Cerebellar nuclear complex (tissue), 1 donor: Measurements from ENCODE around the gene FMN1.
"Not testable (repeated sequence)": the region's sequence is repeated elsewhere in the genome, so short reads cannot be mapped to it uniquely, and the experiment has no call there.

Experiments used
- DNase-seq, 2 experiments: peaks; one replicate each; lab custom pipeline; 2025; lab: John Stamatoyannopoulos, UW

Gene FMN1

DNA sequence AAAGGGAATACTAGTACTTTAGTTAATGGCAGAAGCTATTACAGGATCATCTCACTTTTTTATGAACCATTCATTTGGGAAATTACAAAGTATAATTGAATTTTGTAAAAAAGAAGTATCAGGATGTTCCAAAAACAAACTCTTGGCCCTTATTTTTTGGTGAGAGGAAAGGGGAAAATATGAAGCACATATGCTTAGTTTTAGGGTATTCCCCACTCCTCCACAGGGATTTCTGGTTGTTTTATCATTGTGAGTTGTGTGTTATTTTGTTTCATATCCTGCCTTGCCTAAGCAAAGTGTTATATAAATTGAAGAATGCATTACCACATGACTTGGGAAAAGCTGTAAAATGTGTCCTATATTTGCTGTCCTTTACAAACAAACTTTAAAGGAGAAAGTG lies 227.0 kb downstream of the FMN1 start:
- no peak for DNase-seq

- no peak for DNase-seq
Measured at GRCh38 chr15:32966512-32966911, 228.0 kb downstream of the FMN1 start.

- no peak for DNase-seq
Measured at GRCh38 chr15:32965897-32966296, 228.6 kb downstream of the FMN1 start.

GRCh38 chr15:32959077-32959476 lies 235.4 kb downstream of the FMN1 start:
- DNase-seq = no peak

DNA sequence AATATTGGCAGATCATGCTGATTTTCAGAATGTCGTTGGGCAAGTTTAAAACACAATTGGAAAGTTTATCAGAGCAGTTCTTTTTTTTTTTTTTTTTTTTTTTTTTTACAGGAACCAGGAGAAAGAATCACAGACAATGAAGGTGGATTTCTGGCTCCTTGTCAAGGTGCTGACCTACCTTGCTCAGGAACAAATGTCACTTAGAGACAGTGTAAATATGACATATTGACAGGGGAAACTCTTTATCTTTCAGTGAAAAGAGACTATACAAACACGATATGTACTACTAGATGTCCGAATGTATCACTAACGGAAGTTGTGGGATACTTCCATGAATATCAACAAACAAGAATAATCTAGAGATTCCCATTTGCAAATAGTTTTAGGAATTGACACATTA lies 237.3 kb downstream of the FMN1 start:
- no peak for DNase-seq

DNA sequence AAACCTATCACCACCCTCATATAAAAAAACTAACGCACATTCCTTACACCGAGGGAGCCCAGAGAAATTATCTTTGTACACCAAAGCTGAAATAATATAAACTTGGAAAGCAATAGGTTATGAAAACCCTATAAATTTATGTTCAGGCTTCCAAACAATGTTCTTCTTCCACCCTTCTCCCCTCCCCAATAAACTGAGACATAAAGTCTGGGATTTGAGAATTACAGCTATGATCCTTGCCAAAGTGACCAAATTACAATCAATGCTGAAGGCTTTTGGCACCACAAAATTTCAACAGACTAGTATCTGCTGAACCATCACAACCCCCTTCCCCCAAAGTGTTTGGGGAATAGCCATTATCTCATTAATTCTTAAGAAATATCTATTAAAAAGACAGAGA lies 237.8 kb downstream of the FMN1 start:
- DNase-seq = no peak

DNA sequence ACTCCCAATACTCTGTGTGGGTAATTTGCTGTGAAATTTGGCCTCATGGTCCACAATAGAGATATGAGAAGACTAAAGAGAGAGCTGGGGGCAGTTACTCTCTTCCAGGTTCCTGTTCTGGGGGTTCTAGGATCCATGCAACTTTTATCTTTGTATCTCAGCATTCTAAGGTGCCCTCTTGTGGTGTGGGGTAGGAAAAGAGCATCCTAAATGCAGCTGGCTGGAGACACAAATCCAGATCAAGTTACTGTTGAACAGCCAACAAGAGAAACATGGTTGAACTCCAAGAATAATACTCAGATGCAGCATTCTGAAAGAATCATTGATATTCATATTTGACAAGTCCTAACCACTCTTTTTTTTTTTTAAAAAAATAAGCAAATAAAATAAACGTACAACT lies 238.5 kb downstream of the FMN1 start:
- no peak for DNase-seq

DNA sequence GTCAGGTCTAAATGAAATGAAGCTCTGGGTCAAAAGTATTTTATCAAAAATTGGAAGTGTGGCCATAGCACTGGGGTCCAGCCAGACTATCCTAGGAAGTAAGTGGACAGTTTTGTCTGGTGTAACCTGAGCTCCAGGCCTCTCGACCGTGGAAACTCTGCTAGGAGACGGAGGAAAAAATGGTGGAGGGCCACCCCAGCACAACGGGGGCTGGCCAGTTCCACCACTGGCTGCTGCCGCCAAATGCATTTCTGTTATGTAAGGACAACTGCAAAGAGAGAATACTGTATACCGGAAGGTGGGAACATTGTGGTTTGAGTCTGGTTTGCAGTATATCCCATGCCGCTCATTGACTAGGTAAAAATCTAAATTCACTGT lies 241.0 kb downstream of the FMN1 start:
- no peak for DNase-seq

DNA sequence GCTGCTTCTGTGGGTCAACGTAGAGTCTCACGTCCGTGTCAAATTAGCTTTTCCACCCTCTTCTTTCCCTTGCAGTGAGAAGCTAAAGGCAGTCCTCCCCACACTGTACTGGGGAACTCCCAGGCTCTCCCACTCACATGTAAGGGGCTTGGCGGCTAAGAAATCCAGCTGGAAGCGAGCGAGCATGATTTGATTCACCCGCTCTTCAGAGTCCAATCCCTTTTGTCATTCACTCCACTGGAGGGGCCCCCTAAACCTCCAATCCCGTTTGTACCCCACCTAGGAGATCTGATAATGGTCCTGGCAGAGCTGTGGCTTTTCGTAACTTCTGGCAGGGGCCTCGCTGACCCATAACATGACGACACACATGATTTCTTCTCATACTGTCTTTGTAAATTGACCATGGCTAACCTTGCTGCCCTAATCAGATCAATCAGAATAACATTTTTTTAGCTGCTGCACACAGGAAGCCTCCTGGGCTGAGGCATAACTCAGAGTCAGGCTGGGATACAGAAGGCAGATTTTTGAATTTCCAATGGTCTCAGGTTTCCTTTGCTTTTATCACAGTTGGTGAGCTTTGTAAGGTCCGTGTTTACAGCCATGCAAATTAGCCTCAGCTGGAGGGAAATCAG lies 241.5 kb downstream of the FMN1 start:
- no peak for DNase-seq

DNA sequence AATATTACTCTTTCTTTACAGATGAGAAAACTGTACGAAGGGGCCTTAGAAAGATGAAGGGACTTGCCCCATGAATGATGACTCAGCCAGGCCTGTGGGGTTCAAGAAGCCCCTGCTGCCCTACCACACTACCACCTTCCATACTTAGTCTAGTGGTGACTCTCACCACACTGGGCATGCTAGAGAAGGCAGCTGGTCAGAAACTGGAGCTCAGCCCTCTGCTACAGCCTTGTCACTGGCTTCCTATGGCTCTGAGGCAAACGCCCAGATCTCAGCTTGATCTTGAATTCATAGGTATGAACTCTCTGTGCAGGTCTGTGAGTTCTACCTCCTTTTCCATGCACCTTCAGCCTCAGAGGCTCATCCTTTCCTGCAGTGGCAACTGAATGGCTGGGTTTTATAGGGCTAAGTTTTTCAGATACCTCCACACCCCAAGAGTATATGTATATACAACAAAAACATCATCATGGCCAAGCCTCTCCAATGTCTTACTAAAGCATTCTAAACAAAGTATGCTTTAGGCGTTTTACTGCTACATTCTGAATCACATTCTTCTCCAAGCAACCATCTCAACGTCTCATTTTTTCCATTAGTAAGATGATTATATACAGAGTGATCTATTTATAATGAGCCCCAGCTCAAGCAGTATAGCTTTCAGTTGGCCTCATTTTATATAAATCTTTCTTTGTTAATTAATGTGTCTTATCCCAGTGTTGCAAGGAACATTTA lies 242.6 kb downstream of the FMN1 start:
- DNase-seq = no peak

GRCh38 chr15:32950051-32950450 lies 244.5 kb downstream of the FMN1 start:
- not testable (repeated sequence) for DNase-seq

- no peak for DNase-seq
Measured at GRCh38 chr15:32946210-32946609, 248.3 kb downstream of the FMN1 start.

GRCh38 chr15:32944431-32944830 lies 250.1 kb downstream of the FMN1 start:
- no peak for DNase-seq

GRCh38 chr15:32943711-32944110 lies 250.8 kb downstream of the FMN1 start:
- no peak for DNase-seq

DNA sequence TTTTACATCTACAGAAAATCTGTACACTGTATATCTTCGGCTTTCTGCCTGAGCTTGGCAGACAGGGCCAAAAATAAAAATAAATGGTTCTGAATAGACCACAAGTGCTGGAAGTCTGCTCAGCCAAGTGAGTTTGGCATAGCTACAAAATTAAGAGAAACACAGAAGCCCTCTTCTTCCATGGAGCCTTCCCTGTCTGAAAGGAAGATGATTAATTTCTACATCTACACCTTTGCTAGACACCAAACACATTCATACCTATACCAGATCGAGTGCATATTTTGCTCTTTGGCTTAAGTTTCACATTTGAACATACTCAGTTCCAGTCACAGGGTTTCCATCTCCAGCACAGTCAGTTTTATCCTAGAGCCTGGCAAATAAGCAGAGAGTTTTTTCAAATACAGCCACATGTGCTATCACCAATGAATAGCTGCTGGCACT lies 252.1 kb downstream of the FMN1 start:
- no peak for DNase-seq

- DNase-seq = no peak
Measured at GRCh38 chr15:32941823-32942222, 252.7 kb downstream of the FMN1 start.

DNA sequence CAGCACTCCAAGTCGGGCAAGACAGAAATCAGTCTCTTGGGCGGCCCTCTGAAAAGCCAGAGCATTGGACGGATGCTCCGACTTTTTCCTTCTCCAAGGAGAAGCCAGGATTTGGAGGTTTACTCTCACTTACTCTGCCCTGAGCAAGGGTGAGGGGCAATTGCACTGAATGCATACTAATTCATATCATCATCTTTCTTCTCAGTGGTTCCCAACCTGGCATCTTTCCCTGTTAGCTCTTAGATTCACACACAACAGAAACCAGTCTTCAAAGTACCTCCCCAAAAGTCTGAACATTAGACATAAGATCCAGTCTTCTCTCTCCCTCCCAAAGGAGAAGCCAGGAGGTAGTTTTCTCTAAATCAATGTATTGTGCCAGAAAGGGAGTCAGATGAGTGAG lies 257.5 kb downstream of the FMN1 start:
- DNase-seq = no peak

- DNase-seq = no peak
Measured at GRCh38 chr15:32936283-32936918, 258.1 kb downstream of the FMN1 start.

- no peak for DNase-seq
Measured at GRCh38 chr15:32935139-32935538, 259.4 kb downstream of the FMN1 start.

DNA sequence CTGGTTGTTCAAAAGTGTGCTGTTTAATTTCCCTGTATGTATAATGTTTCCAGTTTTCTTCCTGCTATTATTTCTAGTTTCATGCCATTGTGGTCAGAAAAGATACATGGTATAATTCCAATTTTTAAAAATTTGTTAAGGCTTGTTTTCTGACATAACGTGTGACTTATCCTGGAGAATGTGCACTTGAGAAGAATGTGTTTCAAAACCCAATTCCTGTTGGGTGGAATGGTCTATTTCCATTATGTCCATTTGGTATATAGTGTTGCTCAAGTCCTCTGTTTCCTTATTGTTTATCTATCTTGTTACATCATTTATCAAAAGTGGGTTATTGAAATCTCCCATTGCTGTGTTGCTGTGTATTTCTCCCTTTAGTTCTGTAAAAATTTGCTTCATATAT lies 261.3 kb downstream of the FMN1 start:
- DNase-seq = no peak

GRCh38 chr15:32928876-32929275 lies 265.6 kb downstream of the FMN1 start:
- no peak for DNase-seq

- DNase-seq = no peak
Measured at GRCh38 chr15:32927124-32927523, 267.4 kb downstream of the FMN1 start.

- no peak for DNase-seq
Measured at GRCh38 chr15:32923176-32923575, 271.3 kb downstream of the FMN1 start.
